ENCODE data around the gene REV1.

- TF ChIP-seq CTCF (IDR thresholded peaks at IDR 0.05) (no peak), POLR2A (IDR thresholded peaks at IDR 0.05) (no peak)
Measured at GRCh38 chr2:99458529-99458928, 31.3 kb downstream of the REV1 start.
